NCI-H2171 treated with DMSO at 0.1 percent for 48 hours (cell line): ENCODE measurements around the gene GJB3.
"Not testable (repeated sequence)": the region's sequence is repeated elsewhere in the genome, so short reads cannot be mapped to it uniquely, and the experiment has no call there.

Experiments used
- DNase-seq: peaks from one replicate; lab custom pipeline; 2025; lab: John Stamatoyannopoulos, UW

The GJB3 gene

GRCh38 chr1:34781071-34781843 lies at the start of gene GJB3:
TSS of gene GJB3 (plus strand) at chr1:34781214. CDS start at chr1:34784763, 3,549 bp downstream.
- DNase-seq = no peak

- not testable (repeated sequence) for DNase-seq
Observed at GRCh38 chr1:34732831-34733230, 48.2 kb upstream of the GJB3 start.

- DNase-seq = peak; percentile 6
Observed at GRCh38 chr1:34736692-34737091, 44.3 kb upstream of the GJB3 start.

- DNase-seq = not testable (repeated sequence)
Observed at GRCh38 chr1:34737236-34737635, 43.8 kb upstream of the GJB3 start.

- no peak for DNase-seq
Observed at GRCh38 chr1:34739613-34740012, 41.4 kb upstream of the GJB3 start.

- no peak for DNase-seq
Observed at GRCh38 chr1:34740161-34740868, 40.7 kb upstream of the GJB3 start.

- peak; percentile 53 for DNase-seq
Observed at GRCh38 chr1:34742667-34743270, 38.2 kb upstream of the GJB3 start.

GRCh38 chr1:34743775-34744174 lies 37.2 kb upstream of the GJB3 start:
- DNase-seq = no peak

- no peak for DNase-seq
Observed at GRCh38 chr1:34744851-34745250, 36.2 kb upstream of the GJB3 start.

GRCh38 chr1:34745666-34746065 lies 35.3 kb upstream of the GJB3 start:
- DNase-seq = no peak

GRCh38 chr1:34746101-34746500 lies 34.9 kb upstream of the GJB3 start:
- no peak for DNase-seq

GRCh38 chr1:34746785-34747637 lies 34.0 kb upstream of the GJB3 start:
- DNase-seq = no peak

- DNase-seq = no peak
Observed at GRCh38 chr1:34747638-34747941, 33.4 kb upstream of the GJB3 start.

- no peak for DNase-seq
Observed at GRCh38 chr1:34749992-34750391, 31.0 kb upstream of the GJB3 start.

- no peak for DNase-seq
Observed at GRCh38 chr1:34750610-34751009, 30.4 kb upstream of the GJB3 start.

- peak; percentile 13 for DNase-seq
Observed at GRCh38 chr1:34753163-34753562, 27.9 kb upstream of the GJB3 start.

- peak; percentile 72 for DNase-seq
Observed at GRCh38 chr1:34754964-34755637, 25.9 kb upstream of the GJB3 start, which contains the start of gene GJB5. TSS of gene GJB5 (plus strand) at chr1:34755047. CDS start at chr1:34757331, 2,284 bp downstream.

GRCh38 chr1:34755961-34756360 lies 25.1 kb upstream of the GJB3 start:
- no peak for DNase-seq

- DNase-seq = no peak
Observed at GRCh38 chr1:34757386-34757785, 23.6 kb upstream of the GJB3 start.

GRCh38 chr1:34758751-34759150 lies 22.3 kb upstream of the GJB3 start:
- DNase-seq = no peak

- DNase-seq = no peak
Observed at GRCh38 chr1:34759503-34760357, 21.3 kb upstream of the GJB3 start, which contains the start of gene GJB4. TSS of gene GJB4 (plus strand) at chr1:34759740. CDS start at chr1:34761255, 1,515 bp downstream.
